GM19351 (cell line): ENCODE data around the gene ERC2.

Experiments
- ATAC-seq: cut with Tn5 transposase; IDR thresholded peaks from one replicate; pipeline ENCODE4 v1.9.1; 2021; ENCODE audit warnings: mild to moderate bottlenecking, moderate library complexity; ENCODE audit not compliant: unreplicated experiment

Gene ERC2

DNA sequence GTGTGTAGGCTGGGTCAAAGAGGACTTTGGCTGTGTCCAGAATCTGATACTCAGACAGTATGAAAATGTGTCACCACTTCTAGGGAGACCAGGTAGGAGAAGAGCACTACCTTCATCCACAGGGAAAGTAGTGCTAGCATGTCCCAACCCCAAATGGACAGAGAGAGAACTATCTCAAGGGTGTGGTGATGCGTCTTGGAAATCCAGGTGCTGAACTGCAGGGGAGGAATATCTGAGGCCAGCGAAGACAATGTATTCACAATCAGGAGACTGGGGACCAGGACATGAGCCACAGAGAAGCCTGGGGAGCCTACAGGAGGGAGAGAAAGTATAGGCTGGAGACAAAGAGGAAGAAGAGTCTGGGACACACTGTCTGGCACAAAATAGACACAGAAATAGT lies 829.1 kb downstream of the ERC2 start:
- no peak for ATAC-seq

DNA sequence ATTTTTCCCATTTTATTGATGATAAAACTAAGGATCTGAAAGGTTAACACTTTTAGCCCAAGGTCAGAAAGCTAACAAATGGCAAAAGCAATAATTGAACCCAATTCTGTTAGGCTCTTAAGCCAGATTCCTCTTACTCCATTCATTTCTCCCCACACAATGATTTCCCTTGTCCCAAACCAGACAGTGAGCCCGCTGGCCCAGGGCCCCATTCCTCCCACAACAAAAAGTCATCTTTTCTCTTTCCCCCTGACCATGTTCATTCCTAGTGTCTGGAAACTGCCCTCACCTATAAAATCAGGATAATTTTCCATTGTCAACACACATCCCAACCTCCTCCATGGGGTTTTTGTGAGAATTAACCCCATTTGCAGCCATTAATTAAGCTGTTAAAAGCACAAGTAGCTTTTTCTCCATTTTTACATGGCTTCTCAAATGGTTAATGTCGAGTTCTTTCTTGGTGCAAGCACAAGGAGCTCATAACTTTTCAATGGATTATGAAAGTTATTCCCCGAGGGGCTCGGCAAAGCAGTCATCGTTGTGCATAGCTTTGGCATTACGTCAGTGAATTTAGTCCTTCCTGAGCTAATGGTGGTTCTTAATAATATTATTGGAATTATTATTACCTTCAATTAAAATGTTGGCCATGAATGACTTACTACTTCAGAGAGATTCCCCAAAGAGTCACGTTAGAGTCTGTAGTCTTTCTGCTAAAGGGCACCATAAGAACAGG lies 830.2 kb downstream of the ERC2 start:
- no peak for ATAC-seq

DNA sequence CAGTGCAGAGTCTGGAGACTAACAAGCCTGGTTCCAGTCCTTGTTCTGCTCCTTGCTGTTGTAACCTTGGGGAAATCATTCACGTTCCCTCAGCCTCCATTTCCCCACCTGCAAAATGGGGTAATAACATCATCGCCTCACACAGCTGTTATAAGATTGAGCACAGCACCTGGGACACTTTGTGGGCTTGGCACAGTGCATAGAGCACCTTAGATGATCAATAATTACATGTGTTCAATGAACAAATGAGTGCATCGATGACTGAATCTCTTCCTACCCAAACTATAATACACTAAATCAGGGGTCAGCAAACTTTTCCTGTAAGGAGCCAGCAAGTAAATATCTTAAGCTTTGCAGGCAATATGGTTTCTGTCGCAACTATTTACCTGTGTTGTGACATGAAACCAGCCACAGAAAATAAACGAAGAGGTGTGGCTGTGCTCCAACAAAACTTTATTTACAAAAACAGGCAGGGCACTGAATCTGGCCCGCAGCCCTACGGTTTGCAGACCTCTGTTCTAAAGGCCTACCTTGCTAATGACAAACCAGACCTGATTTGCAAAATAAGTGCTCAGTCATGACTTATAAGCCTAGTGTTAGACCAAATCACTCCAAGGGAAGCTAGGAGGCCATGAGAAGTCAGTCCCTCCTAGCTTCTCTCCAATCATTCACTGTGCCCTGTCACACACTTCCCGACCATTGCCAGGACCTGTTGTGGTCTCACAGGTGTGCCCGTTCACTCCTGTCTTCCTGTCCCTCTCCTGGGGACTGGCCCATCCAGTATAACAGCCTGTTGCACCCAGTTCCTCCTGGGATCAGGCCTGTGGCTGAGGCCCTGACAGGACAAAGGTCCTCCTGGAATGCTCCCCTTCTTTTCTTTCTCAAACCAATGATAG lies 831.7 kb downstream of the ERC2 start:
- ATAC-seq: no peak

DNA sequence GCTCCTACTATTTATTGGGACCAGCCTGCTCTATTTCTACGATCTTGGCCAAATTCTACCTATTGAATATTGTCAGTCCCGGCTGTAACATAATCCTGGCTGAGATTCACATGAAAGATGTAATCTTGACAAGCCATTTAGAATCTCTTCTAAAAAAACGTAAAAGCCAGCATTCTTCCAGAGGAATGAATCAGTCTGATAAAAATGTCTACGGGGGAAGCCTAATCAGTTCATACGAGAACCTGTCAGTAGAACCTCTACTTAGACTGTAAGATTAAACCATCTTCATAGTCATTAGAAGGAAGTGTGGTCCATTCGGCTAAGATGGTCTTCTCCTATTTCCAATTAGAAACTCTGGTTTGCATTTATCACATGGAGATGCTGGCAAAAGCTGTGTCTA lies 833.9 kb downstream of the ERC2 start:
- no peak for ATAC-seq

DNA sequence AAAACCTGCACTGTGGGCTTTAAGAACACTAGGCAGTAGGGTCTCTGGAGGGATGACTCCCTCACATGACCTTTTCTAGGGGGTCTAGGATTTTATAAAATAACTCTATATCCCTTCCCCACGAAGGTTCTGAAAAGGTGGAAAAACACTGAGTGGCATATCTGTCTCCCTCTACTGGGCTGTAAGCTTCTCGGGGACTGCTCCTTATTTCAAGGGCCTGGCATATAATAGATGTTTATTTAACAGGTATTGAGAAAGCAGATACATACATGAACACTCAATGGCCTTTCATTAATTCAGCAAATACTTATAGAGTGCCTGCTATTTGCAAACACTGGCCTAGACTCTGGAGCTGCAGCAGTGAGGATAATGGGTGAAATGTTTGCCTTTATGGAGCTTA lies 834.9 kb downstream of the ERC2 start:
- no peak for ATAC-seq

DNA sequence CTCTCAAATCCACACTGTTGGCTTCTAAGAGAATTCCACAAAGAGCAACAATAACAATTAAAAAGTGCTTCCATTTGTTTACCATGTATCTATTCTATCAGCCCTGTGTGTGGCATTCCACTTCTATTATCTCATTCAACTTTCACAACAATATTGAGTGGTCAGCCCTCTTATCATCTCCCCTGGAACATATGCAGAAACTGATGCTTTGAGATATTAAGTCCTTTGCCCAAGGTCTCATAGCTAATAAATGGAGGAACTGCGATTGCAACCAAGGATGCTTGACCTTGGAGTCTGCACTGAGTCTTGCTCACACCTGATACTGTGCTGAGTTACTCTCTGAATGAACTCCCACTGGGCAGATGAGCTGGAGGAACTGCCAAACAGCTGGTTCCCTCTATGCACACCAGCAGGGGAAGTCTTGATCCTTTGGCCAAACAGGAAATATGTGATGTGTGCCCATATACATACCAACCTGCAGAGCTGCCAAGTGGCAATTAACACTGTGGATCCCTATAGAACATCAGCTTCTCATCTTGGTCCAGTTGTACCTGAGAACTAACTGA lies 836.4 kb downstream of the ERC2 start:
- no peak for ATAC-seq

GRCh38 chr3:55630921-55631299 lies 837.4 kb downstream of the ERC2 start:
- no peak for ATAC-seq

DNA sequence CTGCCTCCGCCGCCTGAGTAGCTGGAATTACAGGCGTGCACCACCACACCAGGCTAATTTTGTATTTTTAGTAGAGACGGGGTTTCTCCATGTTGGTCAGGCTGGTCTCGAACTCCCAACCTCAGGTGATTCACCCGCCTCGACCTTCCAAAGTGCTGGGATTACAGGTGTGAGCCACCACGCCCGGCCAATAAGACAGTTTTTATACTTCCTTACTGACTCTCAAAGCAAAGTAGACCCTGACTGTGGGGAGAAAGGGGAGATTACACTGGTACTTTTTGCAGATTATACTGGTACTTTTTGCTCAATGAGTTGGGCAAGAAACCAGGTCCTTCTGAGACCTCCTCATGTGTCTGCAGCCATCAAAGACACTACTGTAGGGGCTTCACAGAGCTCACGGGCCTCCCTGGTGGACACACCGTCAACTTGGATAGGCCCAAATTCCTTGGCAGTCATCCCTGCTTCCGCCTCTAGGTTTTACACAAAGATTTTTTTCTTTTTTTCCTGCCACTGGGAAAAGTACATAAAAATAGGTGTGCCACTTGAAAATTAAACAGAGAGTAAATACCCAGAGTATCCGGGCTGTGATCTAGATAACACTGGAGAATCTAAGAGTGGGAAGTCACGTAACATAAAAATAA lies 837.9 kb downstream of the ERC2 start:
- no peak for ATAC-seq

GRCh38 chr3:55629432-55629831 lies 838.8 kb downstream of the ERC2 start:
- ATAC-seq: no peak

GRCh38 chr3:55626279-55626665 lies 842.0 kb downstream of the ERC2 start:
- ATAC-seq: no peak

GRCh38 chr3:55624238-55624637 lies 844.0 kb downstream of the ERC2 start:
- ATAC-seq: no peak

GRCh38 chr3:55623786-55624185 lies 844.5 kb downstream of the ERC2 start:
- ATAC-seq: no peak

DNA sequence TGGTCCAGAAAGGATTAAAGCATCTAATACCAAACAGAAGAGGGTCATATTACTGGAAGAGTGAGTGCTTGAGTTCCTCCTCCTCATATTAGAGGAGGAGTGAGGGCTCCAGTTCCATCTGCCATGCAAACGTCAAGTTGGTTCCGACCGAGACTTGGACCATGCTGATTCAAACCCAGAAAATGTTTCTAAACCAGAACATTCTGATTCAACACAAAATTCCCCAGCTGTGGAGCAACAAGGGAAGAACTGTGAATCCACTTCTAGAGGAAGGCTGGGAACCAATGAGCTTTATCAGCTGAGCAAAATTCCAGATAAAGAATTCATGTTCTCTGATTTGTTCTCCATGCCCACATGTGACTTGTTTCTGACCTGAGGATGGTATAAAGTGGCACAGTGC lies 845.5 kb downstream of the ERC2 start:
- ATAC-seq: no peak

DNA sequence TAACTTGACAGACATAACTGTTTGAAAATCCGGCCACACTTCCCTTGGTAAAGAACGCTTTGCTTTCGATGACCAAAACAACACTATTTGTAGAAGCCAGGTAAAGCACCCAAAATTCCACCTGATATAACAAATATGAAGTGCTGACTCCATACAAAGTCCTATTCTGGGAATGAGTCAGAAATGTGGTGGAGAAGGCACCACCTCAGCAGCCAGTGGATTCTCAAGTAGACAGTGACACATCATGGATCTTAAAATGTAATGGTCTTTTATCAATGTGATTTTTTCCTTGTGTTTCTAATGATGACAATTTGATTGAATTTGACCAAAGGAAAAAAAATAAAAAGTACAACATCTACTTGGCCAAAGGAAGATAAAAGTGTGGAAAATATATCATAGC lies 846.2 kb downstream of the ERC2 start:
- no peak for ATAC-seq

- no peak for ATAC-seq
Measured at GRCh38 chr3:55621648-55622047, 846.6 kb downstream of the ERC2 start.

DNA sequence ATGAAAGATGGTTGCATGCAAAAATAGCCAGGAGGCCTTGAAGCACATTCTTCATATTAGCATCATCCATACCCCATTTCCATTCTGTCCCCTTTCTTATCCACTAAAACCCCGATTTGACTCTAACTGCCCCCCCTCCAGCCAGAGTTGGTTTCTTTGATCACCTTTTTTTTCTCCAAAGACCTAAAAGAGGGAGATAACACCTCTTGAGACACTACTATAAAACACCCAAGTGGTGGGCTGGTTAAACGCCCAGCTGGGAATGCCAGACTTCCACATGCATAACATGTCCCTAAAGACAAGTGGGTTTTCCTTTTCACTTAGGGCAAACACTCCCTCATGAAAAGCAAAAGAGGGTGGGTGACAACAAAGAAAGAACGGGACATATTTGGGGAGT lies 847.2 kb downstream of the ERC2 start:
- no peak for ATAC-seq

DNA sequence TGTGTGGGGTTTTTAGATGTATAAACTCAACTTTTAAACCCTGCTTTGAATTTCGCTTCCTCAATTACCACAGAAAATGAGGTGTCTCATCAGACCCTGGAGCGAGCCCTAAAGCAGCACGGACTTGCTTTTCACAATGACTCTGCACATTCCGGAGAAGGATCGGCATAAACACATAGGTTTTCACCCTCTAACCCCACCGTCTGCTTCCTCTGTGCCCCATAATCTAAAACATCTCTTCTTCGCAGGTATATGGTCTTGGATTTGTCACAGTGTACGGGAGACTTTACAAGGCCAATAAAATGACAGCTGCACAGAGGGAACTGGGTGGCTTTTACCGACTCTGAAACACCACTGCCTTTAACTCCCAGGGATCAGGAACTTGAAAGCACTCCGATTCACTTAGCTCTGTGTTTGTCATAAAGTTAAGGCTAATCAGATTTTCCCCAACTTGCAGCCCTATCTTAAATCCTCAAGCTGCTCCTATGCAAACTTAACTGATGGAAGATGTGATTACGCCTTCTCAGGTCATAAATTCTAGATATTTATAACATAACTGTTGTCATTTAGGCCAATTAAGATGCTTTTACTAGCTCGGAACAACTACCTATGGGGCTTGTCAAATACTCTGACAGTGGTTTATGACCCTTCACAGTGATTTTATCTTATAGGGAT lies 847.8 kb downstream of the ERC2 start:
- ATAC-seq: peak; percentile 83

DNA sequence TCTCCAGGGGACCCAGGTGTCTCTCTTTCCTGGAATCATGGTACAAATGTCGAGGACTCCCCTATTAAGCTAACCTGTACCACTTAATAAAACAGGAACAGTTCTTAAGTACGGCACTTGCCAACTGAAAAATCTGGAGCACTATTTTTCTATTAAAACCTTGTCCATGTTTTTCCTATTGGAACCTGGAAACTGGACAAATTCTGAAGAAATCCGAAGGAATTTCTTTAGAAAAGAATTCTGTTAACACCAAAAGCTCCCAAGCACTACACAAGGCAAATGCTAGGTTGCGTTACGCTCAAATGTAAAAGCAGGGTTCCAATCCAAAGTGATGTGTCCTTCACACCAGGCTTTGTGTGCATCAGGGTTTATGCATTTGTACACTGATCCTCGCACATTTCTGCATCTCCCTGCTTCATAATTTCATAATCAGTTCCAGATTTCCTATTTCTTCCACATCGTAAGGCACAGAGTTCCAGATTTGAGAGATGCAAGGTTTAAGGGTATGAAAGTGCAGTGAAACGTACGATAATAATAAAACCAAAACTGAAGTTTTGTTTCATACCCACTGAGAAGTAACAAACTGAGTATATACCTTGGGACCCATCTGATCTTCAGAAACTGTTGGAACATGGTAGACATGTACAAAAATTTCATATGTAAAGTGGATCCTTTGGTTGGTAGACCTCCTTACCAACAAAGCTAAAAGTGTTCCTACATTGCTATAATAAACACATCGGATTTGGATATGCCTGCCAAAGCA lies 849.0 kb downstream of the ERC2 start:
- ATAC-seq: no peak

DNA sequence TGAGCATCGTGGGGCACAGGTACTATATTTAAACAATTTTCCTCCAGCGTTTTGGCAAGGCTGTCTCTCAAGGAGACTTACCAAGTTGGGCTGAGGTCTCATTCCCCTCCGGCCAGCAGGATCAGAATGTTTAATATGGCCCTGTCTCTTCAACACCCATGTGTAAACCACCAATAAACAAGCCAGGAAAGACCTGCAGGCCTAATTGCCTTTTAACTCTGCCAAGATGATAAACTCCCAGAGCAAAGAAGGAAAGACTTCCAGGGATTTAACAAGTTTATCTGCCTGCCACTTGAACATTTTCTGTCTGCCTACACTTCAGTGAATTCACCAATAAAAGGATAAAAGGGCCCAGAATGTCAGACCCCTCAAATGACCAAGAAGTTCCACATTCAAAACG lies 850.9 kb downstream of the ERC2 start:
- no peak for ATAC-seq

DNA sequence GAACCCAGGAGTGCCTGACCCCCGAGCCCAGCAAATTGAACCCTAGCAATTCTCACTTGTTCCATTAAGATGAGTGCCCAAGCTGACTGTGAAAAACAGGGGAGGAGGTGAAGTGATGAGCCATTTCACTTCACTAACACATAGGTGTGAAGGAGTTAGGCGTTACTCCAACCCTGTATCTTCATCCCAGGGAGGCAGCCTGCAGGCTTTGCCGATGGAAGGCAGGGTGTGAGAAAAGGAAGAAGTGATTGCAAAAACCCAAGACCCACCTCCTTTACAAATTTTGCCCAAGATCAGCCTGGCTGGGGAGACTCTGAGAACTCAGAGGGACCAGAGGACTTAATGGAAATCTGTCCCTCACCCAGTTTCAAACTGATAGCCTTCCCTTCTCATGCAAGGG lies 851.5 kb downstream of the ERC2 start:
- ATAC-seq: no peak
